Fibroblast of skin of back (primary cell): ENCODE data around the gene ADSL.

Source experiments
- DNase-seq: peaks from one replicate; pipeline ENCODE4 v3.0.0-alpha.2; 2013

The ADSL gene

DNA sequence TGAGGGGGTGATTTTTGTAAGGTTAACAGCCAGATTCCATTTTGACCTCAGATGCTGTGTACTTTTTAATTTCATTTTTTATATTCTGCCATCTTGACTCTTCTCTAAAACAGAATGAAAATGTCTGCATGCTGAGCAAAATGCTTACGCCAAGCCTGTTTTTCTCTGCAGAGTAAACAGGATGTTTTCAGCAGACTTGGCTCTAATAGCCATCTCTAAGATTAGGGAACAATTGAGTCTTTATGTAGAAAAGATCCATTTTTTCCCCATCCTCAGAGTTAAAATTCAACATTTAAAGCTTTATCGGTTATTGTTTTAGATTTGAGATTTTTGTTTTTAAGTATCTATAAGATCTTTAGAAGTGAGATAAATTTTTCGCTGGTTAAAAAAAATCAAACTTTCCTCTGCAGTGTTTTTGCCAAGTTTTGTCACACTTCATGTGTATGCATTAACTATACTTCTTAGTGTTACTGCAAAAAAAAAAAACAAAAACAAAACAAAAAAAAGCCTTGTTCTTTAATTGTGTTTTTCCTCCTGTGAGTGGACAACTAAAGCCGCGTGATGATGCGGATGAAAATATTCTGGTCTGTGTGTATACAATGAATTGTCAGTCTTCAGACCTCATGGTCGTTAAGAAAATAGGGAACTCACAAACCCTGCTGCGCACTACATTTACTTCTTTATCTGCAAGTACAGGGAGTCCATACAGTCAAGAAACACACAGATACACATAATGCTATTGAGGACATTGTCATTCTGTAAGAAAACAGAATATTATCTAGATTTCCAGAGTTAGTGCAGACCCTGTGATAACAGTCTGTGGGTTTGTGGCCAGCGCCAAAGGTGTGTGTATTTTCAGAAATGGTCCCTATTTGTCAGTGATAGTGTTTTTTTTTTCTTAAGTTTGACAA, 17.5 kb upstream of the ADSL start:
- DNase-seq: no peak

DNA sequence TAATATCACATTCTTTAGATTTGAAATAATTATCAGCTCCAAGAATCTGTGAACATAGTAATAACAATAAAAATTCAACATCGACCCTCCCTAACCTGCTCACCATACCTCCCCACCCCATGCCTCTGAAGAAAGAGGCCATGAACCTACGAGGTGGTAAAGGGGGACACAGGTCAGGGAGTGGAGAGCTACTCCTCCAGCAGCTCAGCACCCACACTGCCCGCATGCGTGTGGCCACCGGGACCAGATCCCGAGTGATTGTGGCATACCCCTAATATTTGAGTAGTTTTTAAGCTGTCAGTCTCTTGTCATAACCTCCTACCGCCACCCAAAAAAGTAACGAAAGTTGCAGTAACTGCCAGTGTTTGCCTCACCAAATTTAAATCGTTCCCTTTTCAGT, 16.8 kb upstream of the ADSL start:
- no peak for DNase-seq

DNA sequence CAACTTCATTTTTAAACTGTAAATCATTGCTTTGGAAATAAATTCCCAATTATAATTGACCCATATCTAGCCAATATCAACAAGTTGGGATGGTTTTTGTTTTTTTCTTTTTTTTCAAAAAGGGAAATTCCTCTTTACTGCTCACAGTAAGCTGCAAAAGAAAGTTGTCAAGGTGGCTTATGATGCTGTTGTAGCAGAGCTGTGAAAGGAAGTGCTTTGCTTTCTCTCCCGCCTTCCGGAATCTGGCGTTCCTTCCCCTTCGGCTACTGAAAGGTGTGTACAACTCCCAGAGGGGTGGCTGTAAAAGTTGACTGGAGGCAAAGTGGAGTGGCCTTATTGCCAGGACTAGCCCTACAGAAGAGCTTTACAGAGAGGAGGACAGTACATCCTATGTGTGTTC, 16.2 kb upstream of the ADSL start:
- DNase-seq: no peak

DNA sequence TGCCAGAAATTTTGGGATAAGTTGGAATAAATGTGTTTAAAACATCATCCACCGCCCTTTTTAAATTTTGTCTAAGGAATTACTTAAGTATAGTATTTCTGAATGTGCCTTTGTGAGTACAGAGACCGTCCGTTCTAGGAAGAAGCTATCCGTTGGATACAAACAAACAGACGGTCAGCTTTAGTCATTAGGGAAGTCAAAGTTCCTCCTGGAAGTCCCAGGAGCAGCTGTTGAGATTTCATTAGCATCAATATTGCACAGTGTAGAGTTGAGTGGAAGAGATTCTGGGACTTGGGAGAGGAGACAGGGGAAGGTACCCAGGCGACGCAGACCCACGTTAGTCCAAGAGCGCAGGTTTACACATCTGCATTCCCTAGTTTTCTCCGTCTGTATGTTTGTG, 15.7 kb upstream of the ADSL start:
- DNase-seq: no peak

DNA sequence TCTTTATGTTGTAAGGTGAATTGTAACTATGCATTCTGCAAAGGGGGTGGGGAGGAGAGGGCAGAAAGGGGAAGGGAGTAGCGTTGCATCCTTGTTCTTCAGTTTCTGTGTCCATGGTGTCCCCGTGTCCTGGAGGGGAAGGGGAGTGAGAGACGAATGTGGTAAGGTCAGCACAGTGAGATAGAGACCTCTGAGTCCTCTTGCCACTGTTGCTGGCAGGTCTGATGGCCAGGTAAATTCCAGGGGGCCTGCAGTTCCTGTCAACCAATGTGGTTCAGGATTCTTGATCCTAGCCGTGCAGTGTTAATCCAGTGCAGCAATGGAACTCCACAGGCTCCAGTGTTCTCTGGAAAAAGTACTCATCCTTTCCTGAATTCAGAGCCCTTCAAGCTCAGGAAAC, 14.6 kb upstream of the ADSL start:
- DNase-seq: no peak

DNA sequence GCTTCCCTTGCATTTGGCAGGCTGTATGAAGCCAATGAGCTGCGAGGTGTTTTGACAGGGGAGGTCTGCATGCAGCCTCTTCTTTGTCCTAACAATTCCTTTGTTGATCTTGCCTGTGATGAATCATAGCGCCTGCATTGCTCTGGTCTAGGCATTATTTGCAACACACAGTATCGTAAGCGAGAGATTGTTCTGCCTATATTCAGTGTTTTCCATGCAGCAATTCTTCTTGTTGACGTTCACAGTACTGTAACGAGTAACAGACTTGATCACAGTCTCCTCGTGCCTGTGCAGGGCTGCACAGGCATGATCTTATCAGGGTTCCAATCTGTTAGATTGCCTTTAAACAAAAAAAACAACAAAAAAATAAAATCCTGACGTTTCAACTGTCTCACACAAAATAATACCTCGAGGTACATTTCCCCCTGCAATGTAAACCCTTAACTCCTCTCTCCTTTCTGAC, 13.9 kb upstream of the ADSL start:
- DNase-seq: peak; percentile 55

DNA sequence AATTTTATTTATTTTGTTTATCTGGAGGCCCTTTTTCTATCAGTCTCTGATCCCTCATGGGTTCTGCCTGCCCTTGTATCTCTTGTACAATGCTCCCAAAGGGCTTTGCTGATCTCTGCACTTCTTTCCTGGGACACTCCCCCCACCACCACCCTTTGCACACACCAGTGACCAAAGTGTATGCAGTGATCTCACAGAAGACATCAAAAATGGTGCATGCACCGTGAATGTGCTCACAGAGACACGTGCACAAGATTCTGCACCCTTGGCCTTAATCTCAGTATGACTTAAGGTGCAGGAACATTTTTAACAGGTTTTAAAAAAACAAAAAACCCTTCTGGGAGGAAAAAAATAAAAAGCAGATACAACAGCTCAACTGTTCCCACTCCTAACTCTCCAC, 12.2 kb upstream of the ADSL start:
- no peak for DNase-seq

DNA sequence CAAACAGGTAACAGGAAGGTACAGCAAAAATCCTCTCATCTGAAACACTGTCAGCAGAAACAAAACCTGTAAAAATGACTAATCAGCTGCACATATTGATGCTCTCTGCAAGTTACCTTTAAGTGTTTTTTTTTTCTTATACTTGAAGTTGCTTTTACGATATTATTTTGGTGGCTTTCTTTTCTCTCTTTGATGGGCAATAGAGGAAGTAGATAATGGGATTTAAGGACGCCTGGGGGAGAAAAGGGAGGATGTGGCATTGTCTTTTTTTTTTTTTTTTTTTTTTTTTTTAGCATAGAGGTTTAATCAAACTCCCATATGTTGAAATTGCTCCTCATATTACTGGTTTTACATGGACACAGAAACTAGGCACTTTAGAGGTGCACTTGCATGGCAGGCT, 11.4 kb upstream of the ADSL start:
- DNase-seq: no peak

DNA sequence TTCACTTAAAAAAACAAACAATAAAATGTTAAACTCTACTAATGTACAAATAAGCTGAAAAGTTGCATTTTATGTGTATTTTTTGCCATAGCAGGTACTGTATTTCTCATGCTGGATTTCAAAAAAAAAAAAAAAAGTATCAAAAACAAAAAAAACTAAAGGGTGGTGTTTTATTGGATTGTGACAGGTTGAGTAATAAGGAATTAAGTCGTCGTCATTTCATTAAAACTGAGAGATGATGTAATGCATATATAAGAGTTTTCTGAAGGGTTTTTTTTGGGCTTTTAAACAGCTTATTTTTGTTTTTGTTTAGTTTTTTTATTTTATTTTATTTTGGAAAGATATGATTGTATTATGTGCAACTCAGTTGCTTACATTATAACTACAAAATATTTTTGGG, 10.9 kb upstream of the ADSL start:
- DNase-seq: no peak

DNA sequence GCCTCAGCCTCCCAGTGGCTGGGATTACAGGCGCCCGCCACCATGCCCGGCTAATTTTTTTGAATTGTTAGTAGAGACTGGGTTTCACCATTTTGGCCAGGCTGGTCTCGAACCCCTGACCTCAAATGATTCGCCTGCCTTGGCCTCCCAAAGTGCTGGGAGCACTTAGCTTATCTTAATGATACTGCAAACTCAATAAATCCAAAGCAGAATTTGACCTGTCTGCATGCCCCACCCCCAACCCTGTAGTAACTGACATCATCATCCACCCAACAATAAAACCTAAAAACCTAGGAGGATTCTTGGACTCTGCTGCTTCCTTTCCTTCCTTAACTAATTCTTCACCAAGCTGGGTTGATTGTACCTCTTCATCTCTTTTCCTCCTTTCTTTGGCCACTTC, 6.3 kb upstream of the ADSL start:
- DNase-seq: no peak

DNA sequence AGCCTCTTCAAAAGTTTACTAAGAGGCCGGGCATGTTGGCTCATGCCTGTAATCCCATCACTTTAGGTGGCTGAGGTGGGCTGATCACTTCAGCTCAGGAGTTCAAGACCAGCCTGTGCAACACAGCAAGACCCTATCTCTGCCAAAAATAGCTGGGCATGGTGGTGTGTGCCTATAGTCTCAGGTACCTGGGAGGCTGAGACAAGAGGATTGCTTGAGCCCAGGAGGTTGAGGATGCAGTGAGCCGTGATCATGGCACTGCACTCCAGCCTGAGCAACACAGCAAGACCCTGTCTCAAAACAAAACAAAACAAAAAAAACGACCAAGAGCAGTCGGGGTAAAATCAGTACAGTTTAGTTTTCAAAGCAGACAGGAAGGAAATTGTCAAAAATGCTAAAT, 4.7 kb upstream of the ADSL start:
- DNase-seq: no peak

DNA sequence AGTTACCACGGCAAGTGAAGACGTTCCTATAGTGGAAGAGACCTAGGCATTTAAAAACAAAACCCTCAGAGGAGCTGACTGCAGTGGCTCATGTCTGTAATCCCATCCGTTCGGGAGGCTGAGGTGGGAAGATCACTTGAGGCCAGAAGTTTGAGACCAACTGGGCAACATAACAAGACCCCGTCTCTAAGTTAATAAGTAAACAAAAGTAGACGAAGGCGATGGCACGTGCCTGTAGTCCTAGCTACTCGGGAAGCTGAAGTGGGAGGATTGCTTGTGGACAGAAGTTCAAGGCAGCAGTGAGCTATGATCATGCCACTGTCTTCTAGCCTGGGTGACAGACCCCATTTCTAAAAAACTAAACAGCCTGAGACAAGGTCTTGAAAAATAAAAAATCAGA, 3.8 kb upstream of the ADSL start:
- DNase-seq: no peak

DNA sequence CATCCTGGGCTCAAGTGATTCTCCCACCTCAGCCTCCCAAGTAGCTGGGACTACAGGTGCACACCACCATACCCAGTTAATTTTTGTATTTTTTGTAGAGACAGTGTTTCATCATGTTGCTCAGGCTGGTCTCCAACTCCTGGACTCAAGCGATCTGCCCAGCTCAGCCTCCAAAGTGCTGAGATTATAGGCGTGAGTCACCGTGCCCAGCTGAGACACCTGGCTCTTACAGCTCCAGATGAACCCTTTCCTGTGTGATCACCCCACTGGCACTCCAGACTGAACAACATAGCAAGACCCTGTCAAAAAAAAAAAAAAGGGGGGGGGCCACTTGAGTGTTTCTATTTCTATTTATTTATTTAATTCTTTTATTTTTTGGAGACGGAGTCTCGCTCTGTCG, 1.0 kb upstream of the ADSL start:
- peak; percentile 15 for DNase-seq

DNA sequence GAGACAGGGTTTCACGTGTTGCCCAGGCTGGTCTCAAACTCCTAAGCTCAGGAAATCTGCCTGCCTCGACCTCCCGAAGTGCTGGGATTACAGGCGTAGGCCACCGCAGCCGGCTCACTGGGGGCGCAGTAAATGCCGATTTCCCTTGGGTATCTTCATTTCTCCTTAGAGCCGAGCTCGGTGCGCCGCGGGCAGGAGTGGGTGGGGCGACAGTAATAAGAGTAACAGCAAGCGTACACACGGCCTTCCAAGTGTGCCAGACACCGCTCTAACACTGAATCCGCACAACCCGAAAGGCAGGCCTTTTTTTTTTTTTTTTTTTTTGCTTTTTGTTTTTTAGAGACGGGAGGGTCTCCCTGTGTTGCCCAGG, 500 bp upstream of the ADSL start:
- no peak for DNase-seq

DNA sequence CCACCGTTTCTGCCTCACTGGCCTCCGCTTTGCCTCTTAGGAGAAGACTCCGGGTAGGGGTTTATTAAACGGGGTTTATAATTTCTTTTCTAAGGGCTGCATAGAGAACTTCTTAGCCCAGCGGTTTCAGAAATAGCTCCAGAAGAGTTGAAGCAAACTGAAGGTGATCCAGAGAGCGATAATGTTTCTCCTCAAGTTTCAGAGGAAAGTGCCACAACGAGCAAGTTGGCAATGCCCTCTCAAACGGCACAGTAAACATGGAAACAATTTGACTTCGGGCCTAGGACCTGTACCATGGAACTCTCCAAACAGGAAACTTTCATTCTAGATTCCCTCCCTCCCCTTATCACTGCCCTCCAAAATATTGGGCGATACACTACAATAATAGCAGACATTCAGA, 1.0 kb downstream of the ADSL start:
- no peak for DNase-seq

DNA sequence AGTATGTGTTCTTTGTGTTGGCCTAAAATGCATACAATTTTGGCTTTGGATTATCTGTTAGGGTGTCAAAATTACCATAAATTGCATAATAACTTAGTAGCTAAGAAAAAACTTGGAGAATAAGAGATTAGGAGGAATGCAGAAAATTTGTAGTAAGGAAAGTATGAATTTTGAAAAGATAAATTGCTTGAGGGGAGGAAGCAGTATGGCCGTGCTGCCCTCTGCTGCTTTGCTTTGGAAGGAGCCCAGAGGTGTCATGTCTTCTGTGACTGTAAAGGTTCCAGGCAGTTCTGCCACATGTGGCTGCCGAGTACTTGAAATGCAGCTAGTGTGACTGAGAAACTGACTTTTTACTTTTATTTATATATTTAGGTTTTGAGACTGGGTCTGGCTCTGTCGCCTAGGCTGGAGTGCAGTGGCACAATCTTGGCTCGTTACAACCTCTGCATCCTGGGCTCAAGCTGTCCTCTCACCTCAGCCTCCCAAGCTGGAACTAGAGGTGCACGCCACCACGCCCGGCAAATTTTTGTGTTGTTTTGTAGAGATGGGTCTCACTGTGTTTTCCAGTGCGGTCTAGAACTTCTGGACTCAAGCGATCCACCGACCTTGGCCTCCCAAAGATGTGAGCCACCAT, 1.8 kb downstream of the ADSL start:
- peak; percentile 58 for DNase-seq

DNA sequence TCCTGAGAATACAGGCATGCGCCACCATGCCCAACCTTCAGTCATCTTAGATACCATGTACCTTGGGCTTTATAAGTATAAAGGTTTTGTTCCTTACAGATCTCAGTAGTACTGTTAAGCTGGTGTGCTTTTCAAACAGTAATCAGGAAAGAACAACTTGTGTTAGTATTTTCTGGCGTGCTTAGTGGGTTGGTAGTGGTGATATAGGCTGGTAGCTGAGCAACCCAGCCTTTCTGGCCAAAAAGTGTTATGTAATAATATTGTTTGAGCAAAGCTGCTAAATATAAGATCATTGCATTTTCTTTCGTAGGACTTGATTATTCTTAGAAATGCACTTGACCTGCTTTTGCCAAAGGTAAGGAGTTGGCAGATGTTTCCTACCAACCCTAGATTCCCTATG, 6.5 kb downstream of the ADSL start:
- DNase-seq: no peak

DNA sequence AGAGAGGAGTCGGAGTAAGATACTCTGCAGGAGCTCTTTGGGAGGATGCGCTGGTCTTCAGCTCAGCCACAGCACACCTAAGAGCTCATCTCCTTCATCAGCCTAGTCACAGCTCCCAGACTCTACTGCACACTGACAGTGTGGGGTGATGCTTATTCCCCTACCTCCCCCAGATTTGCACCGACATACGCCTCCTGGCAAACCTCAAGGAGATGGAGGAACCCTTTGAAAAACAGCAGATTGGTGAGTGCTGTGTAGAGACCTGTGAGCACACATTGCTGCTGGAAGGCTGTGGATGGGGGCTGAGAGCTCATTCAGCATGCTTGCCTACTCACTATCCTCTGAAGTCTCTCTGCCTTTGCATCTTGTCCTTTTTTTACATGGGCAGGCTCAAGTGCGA, 14.8 kb downstream of the ADSL start:
- DNase-seq: no peak

DNA sequence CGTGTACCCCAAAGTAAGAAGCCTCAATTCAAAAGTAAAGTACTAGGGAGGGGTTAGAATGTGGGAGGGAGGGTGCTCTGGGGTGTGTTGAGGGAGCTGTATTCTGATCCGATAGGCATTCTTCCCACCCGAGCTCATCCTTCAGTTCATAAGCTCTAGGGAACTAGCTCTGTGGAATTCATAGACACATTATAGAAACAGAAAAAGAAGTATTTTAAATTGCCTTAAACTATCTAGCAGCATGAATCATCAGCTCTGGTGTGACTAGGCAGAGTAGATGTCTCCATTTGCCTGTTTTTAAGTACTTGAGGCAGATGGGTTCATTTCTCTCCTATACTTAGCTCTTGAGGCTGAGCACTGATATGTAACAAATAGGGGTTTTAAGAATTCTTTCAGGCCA, 16.8 kb downstream of the ADSL start:
- DNase-seq: peak; percentile 88

DNA sequence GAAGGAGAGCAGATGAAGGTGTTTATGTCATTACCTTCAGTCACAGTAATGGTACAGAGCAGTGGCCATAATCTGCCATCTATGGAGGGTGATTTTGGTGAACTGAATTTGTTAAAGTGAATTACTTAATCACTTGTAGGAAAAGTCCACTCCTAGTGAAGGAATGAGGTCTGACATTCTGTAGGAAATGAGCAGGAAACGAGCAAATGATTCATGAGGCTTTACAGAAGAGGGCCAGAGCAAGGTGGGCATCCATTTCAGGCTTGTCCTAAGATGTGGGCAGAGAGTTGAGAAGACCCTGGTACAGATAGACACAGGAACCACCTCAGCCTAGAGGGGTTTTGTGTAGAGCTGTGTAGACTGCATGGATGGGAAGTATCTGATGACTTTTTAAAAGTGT, 18.1 kb downstream of the ADSL start:
- no peak for DNase-seq

DNA sequence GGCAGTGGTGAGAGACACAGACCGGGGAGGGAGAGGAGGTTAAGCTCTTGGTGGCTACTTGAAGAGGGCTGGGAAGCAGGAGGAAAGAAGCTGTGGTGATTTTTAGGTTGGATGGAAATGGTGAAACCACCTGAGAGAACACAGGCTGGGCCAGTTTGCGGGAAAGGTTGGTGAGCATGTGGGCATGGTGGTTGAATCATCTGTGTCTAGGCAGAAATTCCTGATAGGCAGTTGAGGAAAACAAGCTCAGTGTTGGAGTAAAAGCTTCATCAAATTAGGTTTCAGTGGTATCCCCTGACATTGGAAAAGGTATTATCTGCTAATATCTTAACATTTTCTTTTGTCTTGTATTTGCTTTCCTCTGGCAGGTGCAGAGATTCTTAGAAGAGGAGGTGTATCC, 19.8 kb downstream of the ADSL start:
- no peak for DNase-seq

DNA sequence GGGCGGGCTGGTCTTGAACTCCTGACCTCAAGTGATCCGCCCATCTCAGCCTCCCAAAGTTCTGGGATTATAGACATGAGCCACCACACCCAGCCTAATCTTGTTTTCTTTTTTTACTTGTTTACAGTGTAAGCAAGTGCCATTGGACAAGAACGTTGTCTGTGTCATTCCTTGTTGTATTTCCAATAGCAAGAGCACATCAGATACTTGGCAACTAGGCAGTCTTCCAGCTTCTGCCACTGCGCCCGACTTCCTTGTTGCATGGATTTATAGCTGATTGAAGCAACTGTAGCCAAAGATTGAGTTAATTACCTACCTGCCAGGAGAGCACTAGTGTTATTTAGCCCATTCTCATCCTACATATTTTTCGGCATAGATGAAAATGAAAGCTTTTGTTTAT, 21.0 kb downstream of the ADSL start:
- no peak for DNase-seq

DNA sequence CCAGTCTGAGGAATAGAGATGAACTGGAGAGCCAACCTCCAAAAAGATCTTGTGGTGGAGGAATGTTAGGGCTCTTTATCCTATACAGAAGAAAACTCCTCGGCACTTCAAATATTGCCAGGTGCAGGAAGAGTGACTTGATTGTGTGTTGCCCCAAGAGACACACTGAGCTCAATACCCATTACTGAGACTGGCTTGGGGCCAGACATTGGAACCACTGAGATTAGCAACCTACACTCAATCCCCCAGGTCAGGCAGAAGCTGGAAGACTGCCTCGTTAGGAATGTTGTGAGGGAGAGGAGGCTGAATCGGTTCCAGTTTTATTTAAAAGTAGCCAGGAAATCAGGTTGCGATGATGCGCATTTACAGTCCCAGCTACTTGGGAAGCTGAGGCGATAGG, 21.7 kb downstream of the ADSL start:
- no peak for DNase-seq

DNA sequence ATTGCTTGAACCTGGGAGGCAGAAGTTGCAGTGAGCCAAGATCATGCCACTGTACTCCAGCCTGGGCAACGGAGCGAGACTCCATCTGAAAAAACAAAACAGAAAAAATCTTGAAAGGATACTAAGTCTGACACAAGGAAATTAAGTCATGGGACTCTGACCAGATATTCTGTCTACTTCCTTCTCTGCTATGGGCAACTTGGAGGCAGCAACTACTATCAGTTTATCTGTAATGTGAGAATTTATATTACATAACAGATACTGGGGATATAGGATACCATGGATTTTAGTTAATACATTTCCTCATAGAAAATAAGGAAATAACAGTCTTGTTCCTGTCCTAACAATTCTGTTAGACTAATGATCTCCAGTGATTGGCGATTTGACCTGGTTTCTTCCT, 22.5 kb downstream of the ADSL start:
- no peak for DNase-seq

DNA sequence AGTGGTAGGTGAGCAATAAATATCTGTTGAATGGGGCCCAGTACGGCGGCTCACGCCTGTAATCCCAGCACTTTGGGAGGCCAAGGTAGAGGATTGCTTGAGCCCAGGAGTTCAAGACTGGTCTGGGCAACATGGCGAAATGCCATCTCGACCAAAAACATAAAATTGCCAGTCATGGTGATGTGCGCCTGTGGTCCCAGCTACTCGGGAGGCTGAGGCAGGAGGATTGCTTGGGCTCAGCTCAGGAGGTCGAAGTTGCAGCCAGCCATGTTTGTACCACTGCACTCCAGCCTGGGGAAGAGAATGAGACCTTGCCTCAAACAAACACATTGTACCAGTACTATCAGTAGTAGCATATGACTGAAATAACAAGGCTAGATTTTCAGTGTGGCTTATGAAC, 28.3 kb downstream of the ADSL start:
- no peak for DNase-seq
